GM19240 (cell line): Measurements from ENCODE around the gene KLF1.

ENCODE experiments used
- DNase-seq: peaks from one replicate; pipeline ENCODE4 v3.0.0; 2011; ENCODE audit warnings: low spot score; ENCODE audit not compliant: insufficient read length

The KLF1 gene

DNA sequence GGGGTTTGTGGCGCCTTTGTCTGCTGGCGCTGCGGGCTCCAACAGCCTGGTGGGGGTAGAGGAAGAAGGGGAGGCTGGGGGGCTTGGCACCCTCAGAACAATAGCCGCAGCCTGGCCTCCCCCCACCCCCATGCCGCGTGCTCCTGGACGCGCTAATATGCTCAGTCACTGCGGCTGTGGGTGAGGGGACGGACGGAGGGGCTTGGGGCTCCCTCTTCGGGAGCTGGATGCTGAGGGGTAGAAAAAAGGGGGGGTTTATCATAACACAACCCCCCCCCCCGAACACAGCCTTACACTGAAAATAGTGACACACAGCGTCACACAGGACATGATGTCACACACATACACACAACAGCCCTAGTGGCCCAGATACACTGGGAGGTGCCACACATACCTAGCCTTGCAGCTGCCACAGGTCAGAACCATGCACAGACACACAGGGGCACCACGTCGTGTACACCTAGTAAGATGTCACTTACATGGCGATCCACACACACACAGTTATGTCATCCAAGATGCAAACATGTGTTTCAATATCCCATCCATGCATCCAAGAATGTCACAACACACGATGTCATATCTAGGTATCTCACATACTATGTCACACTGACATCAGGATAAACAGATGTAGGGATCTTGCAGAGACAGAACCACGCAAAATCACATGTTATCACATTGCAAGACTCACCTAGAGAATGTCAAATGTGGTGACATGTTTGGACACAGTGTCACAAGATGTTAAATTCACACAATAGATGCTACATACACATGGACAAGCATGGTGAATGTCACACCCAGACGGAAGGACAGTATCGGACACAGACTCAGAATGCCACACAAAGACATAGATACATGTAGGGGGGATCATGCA, 47.9 kb downstream of the KLF1 start:
- no peak for DNase-seq

DNA sequence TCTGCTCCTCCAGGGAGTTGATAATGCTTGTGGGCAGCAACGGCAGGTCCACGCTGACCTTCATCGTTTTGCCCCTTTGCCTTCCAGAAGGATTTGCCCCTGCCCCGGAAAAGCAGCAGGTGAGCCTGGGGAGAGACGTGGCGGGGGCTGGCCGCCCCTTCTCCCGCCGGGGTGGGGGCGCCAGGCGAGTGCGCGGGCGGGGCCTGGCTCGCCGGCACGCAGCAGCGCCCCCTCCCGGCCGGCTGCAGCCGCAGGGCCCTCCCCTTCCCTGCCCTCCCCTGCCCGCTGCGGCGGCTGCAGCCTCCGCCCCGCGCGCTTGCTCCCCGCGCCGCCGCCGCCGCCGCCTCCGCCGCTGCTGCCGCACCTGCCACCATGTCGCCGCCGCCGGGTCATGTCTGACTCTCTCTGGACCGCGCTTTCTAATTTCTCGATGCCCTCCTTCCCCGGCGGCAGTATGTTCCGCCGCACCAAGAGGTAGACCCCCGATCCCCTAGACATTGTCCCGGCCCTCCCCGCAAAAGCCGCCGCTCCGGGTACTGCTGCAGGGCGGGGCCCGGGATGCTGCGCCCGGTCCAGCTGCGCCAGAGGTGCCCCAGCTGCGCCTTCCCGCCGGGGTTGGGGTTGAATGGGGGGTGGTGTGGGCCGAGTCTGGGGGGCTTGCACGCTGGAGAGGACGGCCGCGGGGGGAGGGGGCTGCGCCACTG, 48.7 kb downstream of the KLF1 start, which contains the start of gene MAST1:
Gene MAST1, plus strand, starts transcription at position 334 of the 704 bp plus-strand sequence. Its CDS starts 58 bp downstream, at position 392.
- no peak for DNase-seq

DNA sequence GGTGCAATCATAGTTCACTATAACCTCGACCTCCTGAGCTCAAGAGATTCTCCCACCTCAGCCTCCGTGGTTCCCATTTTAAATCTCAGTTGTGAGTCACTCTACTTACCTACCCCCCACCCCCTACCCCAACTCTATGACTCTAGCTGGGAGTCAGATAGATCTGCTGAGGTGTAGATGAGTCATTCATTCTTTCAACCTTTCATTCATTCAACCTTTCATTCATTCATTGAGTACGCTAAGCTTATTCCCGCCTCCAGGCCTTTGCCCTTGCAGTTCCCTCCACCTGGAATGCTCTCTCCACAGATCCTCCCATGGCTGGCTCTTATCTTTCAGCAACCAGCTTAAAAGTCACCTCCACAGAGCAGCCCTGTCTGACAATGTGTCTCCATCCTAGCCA, 49.8 kb downstream of the KLF1 start:
- no peak for DNase-seq

DNA sequence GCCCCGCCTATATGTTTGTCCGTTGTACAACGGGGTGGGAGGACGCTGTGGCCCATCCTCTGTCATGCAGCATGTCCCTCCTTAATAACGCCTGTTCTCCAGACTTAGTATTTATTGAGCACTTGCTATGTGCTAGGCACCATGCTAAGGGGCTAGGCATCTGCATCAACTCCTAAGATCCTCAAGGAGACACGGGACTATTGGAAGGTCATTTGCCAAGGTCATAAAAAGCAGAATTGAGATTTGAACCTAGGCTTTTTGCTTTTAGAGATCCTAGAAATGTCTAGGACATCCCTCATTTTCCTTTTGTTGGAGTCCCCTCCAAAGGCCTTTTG, 50.5 kb downstream of the KLF1 start:
- no peak for DNase-seq

DNA sequence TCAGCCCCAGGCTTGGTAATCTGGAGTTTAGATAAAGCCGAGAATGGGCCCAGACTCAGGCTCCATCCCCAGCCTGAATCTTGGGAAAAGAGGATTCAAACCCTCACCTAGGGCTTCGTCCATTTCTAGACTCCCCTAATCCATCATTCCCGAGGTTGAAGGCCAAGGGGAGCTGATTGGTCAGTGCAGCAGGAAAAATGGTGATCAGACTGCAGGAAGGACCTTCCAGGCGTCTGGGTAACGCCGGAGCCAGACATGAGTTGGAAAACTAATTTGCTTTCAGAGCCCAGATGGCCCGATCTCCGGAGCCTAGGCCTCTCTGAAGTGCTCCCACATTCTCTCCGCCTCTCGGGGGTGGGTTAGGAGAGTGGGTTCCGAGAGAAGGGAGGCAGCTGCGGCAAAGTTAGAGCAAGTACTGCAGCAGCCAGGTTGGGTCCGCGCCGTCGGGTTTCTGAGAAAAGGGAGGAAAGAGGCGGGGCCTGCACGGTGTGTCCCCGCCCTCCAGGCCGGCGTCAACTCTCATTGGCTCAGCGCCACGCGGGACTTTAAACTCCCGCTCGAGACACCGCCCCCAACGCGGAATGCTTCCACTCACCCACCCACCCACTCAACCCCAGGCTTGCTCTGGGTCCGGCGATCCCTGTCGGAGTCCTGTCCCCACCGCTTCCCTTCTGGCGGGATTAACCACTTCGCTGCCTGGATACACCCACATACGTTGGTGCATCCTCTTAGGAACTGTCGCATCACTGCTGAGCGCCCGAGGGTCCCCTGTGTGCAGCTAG, 51.8 kb downstream of the KLF1 start:
- no peak for DNase-seq

DNA sequence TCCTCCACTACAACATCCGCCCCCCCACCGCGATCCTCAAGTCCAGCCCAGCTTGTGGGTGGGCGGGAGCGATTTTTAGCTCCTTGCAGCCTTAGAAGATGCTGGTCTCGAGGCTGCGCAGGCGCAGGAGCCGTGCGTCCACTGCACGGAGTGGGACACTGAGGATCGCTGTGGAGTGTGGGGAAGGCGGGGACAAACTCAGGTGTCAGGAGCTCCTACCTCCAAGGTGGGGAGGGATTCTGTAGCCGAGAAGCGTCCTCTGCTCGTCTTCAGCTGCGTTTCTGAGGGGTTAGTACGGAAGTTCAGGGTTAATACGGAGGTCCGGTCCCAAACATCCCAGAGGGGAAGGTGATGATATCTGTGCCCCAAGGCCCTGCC, 52.4 kb downstream of the KLF1 start, which contains the start of gene RTBDN:
Gene RTBDN, minus strand, starts transcription at position 14 of the 378 bp plus-strand sequence. CDS start 4,600 bp downstream, outside the sequence.
- no peak for DNase-seq
